Endothelial cell of umbilical vein (primary cell): Measurements from ENCODE around the gene GRID1.

ENCODE experiments used
- POLR2A ChIP-seq: IDR thresholded peaks from 2 replicates; pipeline ENCODE4 v1.6.1; 2012; ENCODE audit warnings: low read depth, mild to moderate bottlenecking, control low read depth, low read length
- TF ChIP-seq, protein P1 (sequence below), 2 donors: IDR thresholded peaks; 1 replicate in 1 of 2; 2 replicates in 1 of 2; pipeline ENCODE4 v1.5.1; 2011; ENCODE audit warnings: low read length in 2 of 2, mild to moderate bottlenecking in 2 of 2, moderate library complexity in 2 of 2, control low read depth in 1 of 2, inconsistent platforms in 1 of 2, low read depth in 1 of 2; ENCODE audit not compliant: insufficient read depth in 1 of 2; ENCODE audit errors: extremely low read depth in 1 of 2

- TF ChIP-seq, protein P1, sequence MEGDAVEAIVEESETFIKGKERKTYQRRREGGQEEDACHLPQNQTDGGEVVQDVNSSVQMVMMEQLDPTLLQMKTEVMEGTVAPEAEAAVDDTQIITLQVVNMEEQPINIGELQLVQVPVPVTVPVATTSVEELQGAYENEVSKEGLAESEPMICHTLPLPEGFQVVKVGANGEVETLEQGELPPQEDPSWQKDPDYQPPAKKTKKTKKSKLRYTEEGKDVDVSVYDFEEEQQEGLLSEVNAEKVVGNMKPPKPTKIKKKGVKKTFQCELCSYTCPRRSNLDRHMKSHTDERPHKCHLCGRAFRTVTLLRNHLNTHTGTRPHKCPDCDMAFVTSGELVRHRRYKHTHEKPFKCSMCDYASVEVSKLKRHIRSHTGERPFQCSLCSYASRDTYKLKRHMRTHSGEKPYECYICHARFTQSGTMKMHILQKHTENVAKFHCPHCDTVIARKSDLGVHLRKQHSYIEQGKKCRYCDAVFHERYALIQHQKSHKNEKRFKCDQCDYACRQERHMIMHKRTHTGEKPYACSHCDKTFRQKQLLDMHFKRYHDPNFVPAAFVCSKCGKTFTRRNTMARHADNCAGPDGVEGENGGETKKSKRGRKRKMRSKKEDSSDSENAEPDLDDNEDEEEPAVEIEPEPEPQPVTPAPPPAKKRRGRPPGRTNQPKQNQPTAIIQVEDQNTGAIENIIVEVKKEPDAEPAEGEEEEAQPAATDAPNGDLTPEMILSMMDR (IDR thresholded peaks at IDR 0.05; ENCODE audit: extremely low read depth in 1 of 2, insufficient read depth in 1 of 2, low read depth in 1 of 2, low read length in 2 of 2), result no peak
- no peak for TF ChIP-seq POLR2A
Measured at GRCh38 chr10:86224354-86225102, 142.1 kb downstream of the GRID1 start.
